Endothelial cell of umbilical vein (primary cell): ENCODE results near the gene KRTAP3-3. TPM values are rescaled to one million over a fixed set of nuclear protein-coding genes. Genes with fewer than 3 reads are reported as not detected.
"Not testable (repeated sequence)": the region's sequence is repeated elsewhere in the genome, so short reads cannot be mapped to it uniquely, and the experiment has no call there.

Source experiments
- BruUV-seq: library from RNA; stranded (reverse); fragments of 400-500 nt; replicated peaks from 2 replicates; lab custom pipeline; 2021; lab: Mats Ljungman, UMichigan
- CTCF ChIA-PET: fragments of 300-600, 350-600 bp; sonication (Branson Sonifier 250); formaldehyde crosslinking; loops from one replicate; lab custom pipeline; 2021; ENCODE audit warnings: antibody characterized with exemption, inconsistent platforms; lab: Charles Lee
- POLR2A ChIA-PET: fragments of 300-600, 350-600 bp; sonication (Branson Sonifier 250); formaldehyde crosslinking; loops from one replicate; lab custom pipeline; 2021; ENCODE audit warnings: antibody characterized with exemption, inconsistent platforms; lab: Charles Lee
- DNase-seq: peaks from one replicate; pipeline ENCODE4 v3.0.0-alpha.2; 2011; ENCODE audit warnings: low read depth, low spot score
- FAIRE-seq: peaks from 2 replicates; lab custom pipeline; 2011; peaks lifted over from hg19 to GRCh38; lab: Jason Lieb, UNC
- H2AFZ ChIP-seq: 2 replicates; pipeline ENCODE4 v1.6.0; 2012; ENCODE audit warnings: low read depth, low read length, control low read depth, inconsistent platforms
- H3K27ac ChIP-seq: 2 replicates; pipeline ENCODE4 v1.5.1; 2011; ENCODE audit warnings: low read depth, mild to moderate bottlenecking, control low read depth, low read length, moderate library complexity; ENCODE audit not compliant: insufficient read depth
- H3K27me3 ChIP-seq, 2 experiments: 2 replicates each; pipeline versions ENCODE4 v1.6.0 to v1.6.1; 2011; ENCODE audit warnings: low read length in 2 of 2, mixed read lengths in 1 of 2; ENCODE audit not compliant: control insufficient read depth in 2 of 2, insufficient read depth in 2 of 2
- H3K36me3 ChIP-seq, 2 experiments: 2 replicates in 1 of 2; 3 replicates in 1 of 2; pipeline ENCODE4 v1.5.1; 2011; ENCODE audit warnings: low read length in 2 of 2, mild to moderate bottlenecking in 1 of 2, moderate library complexity in 1 of 2; ENCODE audit not compliant: control insufficient read depth in 2 of 2, insufficient read depth in 2 of 2; ENCODE audit errors: extremely low read depth in 1 of 2
- H3K4me1 ChIP-seq: 3 replicates; pipeline ENCODE4 v1.5.1; 2011; ENCODE audit warnings: mild to moderate bottlenecking, low read length; ENCODE audit not compliant: control insufficient read depth, insufficient read depth; ENCODE audit errors: extremely low read depth
- H3K4me2 ChIP-seq: 2 replicates; pipeline ENCODE4 v1.6.1; 2011; ENCODE audit warnings: low read length, control low read depth, mixed read lengths; ENCODE audit not compliant: insufficient read depth
- H3K4me3 ChIP-seq, 3 experiments: fragments of 200-600 bp in 1 of 3; sonication (generic), shearing (Covaris generic) in 1 of 3; replicated peaks in 1 of 3; 2 replicates each; pipeline ENCODE4 v1.5.1; 2011 to 2016; ENCODE audit warnings: control low read depth in 3 of 3, low read length in 3 of 3, mild to moderate bottlenecking in 2 of 3, inconsistent platforms in 1 of 3, low read depth in 1 of 3, moderate library complexity in 1 of 3; ENCODE audit not compliant: insufficient read depth in 1 of 3
- H3K79me2 ChIP-seq: 2 replicates; pipeline ENCODE4 v1.6.0; 2012; ENCODE audit warnings: low read length, inconsistent platforms; ENCODE audit not compliant: control insufficient read depth, insufficient read depth
- H3K9ac ChIP-seq: replicated peaks from 2 replicates; pipeline ENCODE3; 2011; ENCODE audit warnings: low read length, control low read depth; ENCODE audit not compliant: insufficient read depth; ENCODE audit errors: extremely low read depth
- H3K9me1 ChIP-seq: replicated peaks from 3 replicates; pipeline ENCODE4 v1.6.0; 2011; ENCODE audit warnings: mild to moderate bottlenecking, low read length; ENCODE audit not compliant: control insufficient read depth, insufficient read depth; ENCODE audit errors: extremely low read depth
- H3K9me3 ChIP-seq: replicated peaks from 2 replicates; pipeline ENCODE4 v1.5.1; 2012; ENCODE audit warnings: low read length, inconsistent platforms; ENCODE audit not compliant: control insufficient read depth, insufficient read depth
- H4K20me1 ChIP-seq: replicated peaks from 2 replicates; pipeline ENCODE3; 2011; ENCODE audit warnings: mild to moderate bottlenecking, low read length; ENCODE audit not compliant: control insufficient read depth, insufficient read depth; ENCODE audit errors: extremely low read depth
- CTCF ChIP-seq, 2 donors: IDR thresholded peaks; 1 replicate in 1 of 2; 2 replicates in 1 of 2; pipeline ENCODE4 v1.5.1; 2011; ENCODE audit warnings: low read length in 2 of 2, mild to moderate bottlenecking in 2 of 2, moderate library complexity in 2 of 2, control low read depth in 1 of 2, inconsistent platforms in 1 of 2, low read depth in 1 of 2; ENCODE audit not compliant: insufficient read depth in 1 of 2; ENCODE audit errors: extremely low read depth in 1 of 2
- EZH2 ChIP-seq: IDR thresholded peaks from 2 replicates; pipeline ENCODE4 v1.6.1; 2012; ENCODE audit warnings: borderline replicate concordance, low read depth, mild to moderate bottlenecking, moderate library complexity, low read length, inconsistent platforms; ENCODE audit not compliant: severe bottlenecking
- FOS ChIP-seq: IDR thresholded peaks from 2 replicates; pipeline ENCODE4 v1.6.1; 2011; ENCODE audit warnings: mild to moderate bottlenecking, low read length, moderate library complexity, borderline replicate concordance; ENCODE audit not compliant: insufficient read depth
- GATA2 ChIP-seq: IDR thresholded peaks from 2 replicates; pipeline ENCODE4 v1.7.0; 2011; ENCODE audit warnings: low read depth, mild to moderate bottlenecking, moderate library complexity, mixed read lengths, low read length; ENCODE audit not compliant: insufficient read length, insufficient read depth
- JUN ChIP-seq: IDR thresholded peaks from 2 replicates; pipeline ENCODE4 v1.6.1; 2011; ENCODE audit warnings: borderline replicate concordance, low read depth; ENCODE audit not compliant: insufficient read length, insufficient read depth
- MAX ChIP-seq: IDR thresholded peaks from 2 replicates; pipeline ENCODE4 v1.6.1; 2011; ENCODE audit not compliant: insufficient read depth, insufficient read length
- MYC ChIP-seq: IDR thresholded peaks from one replicate; pipeline ENCODE4 v1.6.1; 2011; ENCODE audit warnings: mild to moderate bottlenecking, low read depth, low read length
- POLR2A ChIP-seq: IDR thresholded peaks from 2 replicates; pipeline ENCODE4 v1.6.1; 2012; ENCODE audit warnings: low read depth, mild to moderate bottlenecking, control low read depth, low read length
- POLR2AphosphoS5 ChIP-seq: IDR thresholded peaks from 2 replicates; pipeline ENCODE4 v1.6.1; 2012; ENCODE audit warnings: low read depth, mild to moderate bottlenecking, control low read depth, low read length, moderate library complexity; ENCODE audit not compliant: insufficient read depth
- dilution Hi-C: fragments of 300-500 bp; cut with MboI; formaldehyde crosslinking; loops from one replicate; pipeline ENCODE4 v1.15.0; 2019; ENCODE audit warnings: low sequenced_read_pairs; ENCODE audit not compliant: extremely low pct_ligation_motif_present
- intact Hi-C: fragments of 100-400 bp; cut with micrococcal nuclease; formaldehyde crosslinking; loops from one replicate; pipeline ENCODE4 v1.10.0; 2022
- polyA plus RNA-seq, 4 experiments: library from polyadenylated mRNA; depleted of rRNA in 3 of 4; stranded (reverse) in 3 of 4; unstranded in 1 of 4; fragments of >200 nt; gene quantifications; 2 replicates each; pipeline versions ENCODE4 v1.2.1 to v1.2.3, GENCODE V29; 2011 to 2012; ENCODE audit warnings: missing spikeins in 1 of 4
- total RNA-seq: library from RNA; stranded (reverse); gene quantifications from 2 replicates; pipeline ENCODE4 v1.2.3, GENCODE V29; 2021

Gene KRTAP3-3
- total and polyA plus RNA-seq, 2 donors (not counting 3 experiments of a cell fraction or from before 2014, with no cell fraction given): not detected

- H3K4me2 ChIP-seq: no peak overlapping the region
- BruUV-seq: no TSS peak
- dilution Hi-C loops (no loop called here), intact Hi-C loops (no loop called here)
- H3K9me3 ChIP-seq: no peaks in the 10 kb centered on the region
- H3K4me3 ChIP-seq: no peak overlapping the region
- no peaks in the 10 kb centered on the region for H3K36me3 ChIP-seq
- no peak for DNase-seq
- no peaks in the 10 kb centered on the region for H3K27me3 ChIP-seq
- no peak for FAIRE-seq
- no peaks in the 10 kb centered on the region for H4K20me1 ChIP-seq
- no peaks in the 10 kb centered on the region for H3K79me2 ChIP-seq
- H3K9ac ChIP-seq: no peak overlapping the region
- ChIA-PET POLR2A (no interaction called here), CTCF (no interaction called here)
- no peaks in the 10 kb centered on the region for H3K4me1 ChIP-seq
- TF ChIP-seq GATA2: no peak
- no peak for TF ChIP-seq POLR2A
- TF ChIP-seq JUN: no peak
- H3K9me1 ChIP-seq: no peaks in the 10 kb centered on the region
- no peak overlapping the region for H2AFZ ChIP-seq
- no peak overlapping the region for H3K27ac ChIP-seq
These were observed 8.8 kb upstream of the KRTAP3-3 start for GRCh38 chr17:41002814-41003213.

- Histone ChIP-seq H3K9me3 (no peaks in the 10 kb centered on the region), H3K27ac (no peak overlapping the region), H3K9ac (no peak overlapping the region), H3K36me3 (no peaks in the 10 kb centered on the region), H2AFZ (no peak overlapping the region), H3K9me1 (no peaks in the 10 kb centered on the region), H4K20me1 (no peaks in the 10 kb centered on the region), H3K4me2 (no peak overlapping the region), H3K79me2 (no peaks in the 10 kb centered on the region), H3K4me1 (no peaks in the 10 kb centered on the region), H3K4me3 (no peak overlapping the region), H3K27me3 (peaks cover 0 to 2% of the 10 kb centered on the region in 2 experiments)
- dilution Hi-C loops: no loop called here
- BruUV-seq: no TSS peak
- POLR2A ChIA-PET: no interaction called here
- DNase-seq (no peak), FAIRE-seq (no peak)
- intact Hi-C loops: no loop called here
- no peak for TF ChIP-seq CTCF (IDR thresholded peaks at IDR 0.05; ENCODE audit: extremely low read depth in 1 of 2, insufficient read depth in 1 of 2, low read depth in 1 of 2, low read length in 2 of 2)
- no peak for TF ChIP-seq EZH2
- no peak for TF ChIP-seq POLR2A
- no peak for TF ChIP-seq FOS
- no peak for TF ChIP-seq MYC
- no peak for TF ChIP-seq MAX
- no peak for TF ChIP-seq JUN
- TF ChIP-seq GATA2: no peak
- TF ChIP-seq POLR2AphosphoS5: no peak
- CTCF ChIA-PET: no interaction called here
These were observed 7.8 kb upstream of the KRTAP3-3 start for GRCh38 chr17:41001795-41002194.

GRCh38 chr17:40999563-40999962 is 5.6 kb upstream of the KRTAP3-3 start, which contains the start of gene KRTAP3-2:
Gene KRTAP3-2, minus strand, starts transcription at chr17:40999906. Its CDS starts 53 bp downstream, at chr17:40999853.
- H3K27me3 ChIP-seq, H3K4me3 ChIP-seq, H3K79me2 ChIP-seq, H3K9me1 ChIP-seq, H3K4me2 ChIP-seq, H3K4me1 ChIP-seq, DNase-seq, H3K27ac ChIP-seq, FAIRE-seq, CTCF ChIA-PET, H4K20me1 ChIP-seq, BruUV-seq, dilution Hi-C loops, H2AFZ ChIP-seq, POLR2A ChIA-PET, intact Hi-C loops, H3K36me3 ChIP-seq, H3K9ac ChIP-seq, H3K9me3 ChIP-seq: not testable (repeated sequence)
